ENCODE results near the gene CCT5. TPM values are rescaled to one million over a fixed set of nuclear protein-coding genes. Genes with fewer than 3 reads are reported as not detected.

The CCT5 gene
- total RNA-seq (ENCODE audit: insufficient read depth, low replicate concordance), result 146 TPM

- DNase-seq (ENCODE audit: low spot score), result peak; percentile 99
These were observed at the start of gene CCT5 for GRCh38 chr5:10249948-10250805. TSS of gene CCT5 (plus strand) at chr5:10250280. CDS start at chr5:10250341, 61 bp downstream.

DNA sequence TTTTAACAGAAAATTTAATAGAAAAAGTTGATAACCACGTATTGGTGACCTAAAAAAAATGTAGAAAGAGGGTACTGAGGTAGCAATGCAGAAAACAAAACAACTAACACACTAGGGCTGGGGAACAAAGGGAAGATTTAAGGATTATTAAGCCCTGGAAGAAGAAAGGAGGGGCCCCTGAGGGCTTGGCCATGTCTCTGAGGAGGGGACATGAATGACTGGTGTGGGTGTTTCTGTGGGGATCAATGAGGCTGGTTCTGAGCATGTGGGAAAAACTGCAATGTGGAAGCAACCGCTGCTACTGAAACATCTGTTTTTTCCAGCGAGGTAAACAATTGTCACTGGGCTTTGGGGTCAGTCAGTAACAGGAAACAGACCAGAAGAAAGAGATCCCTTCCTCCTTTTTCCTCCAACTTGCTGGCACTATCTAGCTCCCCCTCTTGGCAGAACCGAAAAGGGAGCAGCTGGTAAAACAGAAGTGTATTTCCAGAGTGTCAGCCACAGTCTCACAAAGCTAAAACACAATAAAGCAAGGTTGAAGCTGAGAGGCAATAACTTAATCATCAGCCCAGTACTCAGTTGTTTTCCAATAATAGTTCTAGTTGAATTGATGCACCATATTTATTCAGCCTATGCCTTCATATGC lies 48.7 kb upstream of the CCT5 start:
- DNase-seq (ENCODE audit: low spot score), result peak; percentile 7

DNA sequence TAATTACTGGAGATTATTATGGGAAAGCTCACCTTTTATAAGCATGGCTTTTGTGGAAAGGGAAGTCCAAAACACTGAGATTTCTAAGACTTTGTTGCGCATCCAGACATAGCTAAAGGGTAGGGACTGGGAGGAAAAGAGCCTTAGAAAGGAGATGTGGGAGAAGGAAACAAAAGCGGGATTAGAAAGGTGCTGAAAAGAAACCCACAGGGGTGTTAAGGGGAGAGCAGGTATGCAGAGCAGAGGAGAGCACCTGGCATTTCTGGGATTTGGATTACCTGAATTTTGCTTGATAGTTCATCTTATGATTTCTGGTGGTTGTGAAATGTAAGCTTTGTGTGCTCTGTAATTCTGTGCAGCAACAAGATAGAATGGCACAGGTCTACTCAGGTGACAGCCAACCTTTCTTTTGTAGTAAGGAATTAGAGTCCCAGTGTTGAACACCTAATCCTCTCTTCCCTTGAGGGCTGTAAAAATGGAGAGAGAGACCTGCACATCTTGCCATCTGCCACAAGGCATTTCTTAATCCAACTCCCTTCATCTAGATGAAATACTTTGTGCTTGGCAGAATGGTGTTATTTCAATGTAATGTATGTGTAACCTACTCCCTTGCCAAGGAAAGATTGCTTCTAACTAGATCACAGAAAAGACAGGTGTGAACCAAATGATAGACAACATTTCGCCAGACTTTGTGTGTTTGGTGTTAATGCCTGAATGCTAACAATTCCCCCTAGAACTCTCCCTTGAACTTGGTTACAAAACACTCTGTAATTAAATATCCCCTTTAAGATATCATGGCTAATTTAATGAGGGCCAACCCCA lies 47.8 kb upstream of the CCT5 start:
- no peak for DNase-seq (ENCODE audit: low spot score)

DNA sequence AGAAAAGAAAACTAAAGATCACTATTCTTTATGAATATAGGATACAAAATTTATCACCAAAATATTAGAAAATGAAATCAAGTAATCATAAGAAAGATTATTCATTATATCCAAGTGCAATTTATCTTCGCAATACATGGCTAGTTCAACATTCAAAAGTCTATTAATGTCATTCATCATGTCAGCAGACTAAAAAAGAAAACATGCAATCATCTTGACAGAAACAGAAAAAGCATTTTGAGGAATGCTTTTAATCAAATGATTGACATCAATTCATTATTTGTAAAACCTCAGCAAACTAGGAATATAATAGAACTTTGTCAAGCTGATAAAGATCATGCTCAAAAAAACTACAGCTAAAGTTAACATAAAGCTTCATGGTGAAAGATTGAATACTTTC lies 41.1 kb upstream of the CCT5 start:
- no peak for DNase-seq (ENCODE audit: low spot score)

- no peak for DNase-seq (ENCODE audit: low spot score)
These were observed 36.8 kb upstream of the CCT5 start for GRCh38 chr5:10213316-10213715.

DNA sequence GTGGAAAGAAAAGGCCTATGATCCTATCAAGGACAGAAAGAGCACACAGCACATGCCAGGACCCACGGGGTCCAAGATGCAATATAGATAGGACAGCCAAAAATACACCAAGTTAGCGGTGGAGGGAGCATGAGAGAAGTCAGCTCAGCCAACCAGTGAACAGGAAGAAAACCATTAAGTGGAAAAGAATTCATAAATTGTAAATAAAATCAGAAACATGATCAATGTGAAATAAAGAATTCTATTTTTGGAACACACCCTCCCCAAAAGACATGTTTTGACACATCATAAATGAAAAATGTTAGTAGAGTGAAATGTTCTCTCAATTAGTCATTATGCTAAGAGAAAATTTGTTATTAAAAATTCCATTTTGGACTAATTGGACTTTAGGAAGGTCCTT lies 36.0 kb upstream of the CCT5 start:
- no peak for DNase-seq (ENCODE audit: low spot score)

GRCh38 chr5:10215366-10215765 lies 34.7 kb upstream of the CCT5 start:
- DNase-seq (ENCODE audit: low spot score), result no peak

DNA sequence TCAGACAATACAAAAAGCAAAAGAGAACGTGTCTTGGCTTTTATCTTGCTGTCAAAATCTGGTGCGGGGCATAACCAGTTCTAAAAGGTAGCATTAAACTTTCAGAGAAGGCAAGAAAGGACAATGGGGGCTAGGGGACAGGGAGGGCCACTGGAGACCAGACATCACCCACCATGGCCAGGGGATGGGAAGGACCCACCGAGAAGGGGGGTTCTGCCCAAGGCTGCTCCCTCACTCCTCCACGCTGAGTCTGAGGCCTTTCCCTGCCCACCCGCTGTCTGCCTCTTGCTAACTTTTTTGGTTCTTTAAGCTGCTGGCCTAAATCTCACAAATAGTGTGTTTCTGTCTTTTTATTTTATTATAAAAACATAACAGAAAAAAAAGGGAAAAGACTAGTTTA lies 34.0 kb upstream of the CCT5 start:
- no peak for DNase-seq (ENCODE audit: low spot score)

DNA sequence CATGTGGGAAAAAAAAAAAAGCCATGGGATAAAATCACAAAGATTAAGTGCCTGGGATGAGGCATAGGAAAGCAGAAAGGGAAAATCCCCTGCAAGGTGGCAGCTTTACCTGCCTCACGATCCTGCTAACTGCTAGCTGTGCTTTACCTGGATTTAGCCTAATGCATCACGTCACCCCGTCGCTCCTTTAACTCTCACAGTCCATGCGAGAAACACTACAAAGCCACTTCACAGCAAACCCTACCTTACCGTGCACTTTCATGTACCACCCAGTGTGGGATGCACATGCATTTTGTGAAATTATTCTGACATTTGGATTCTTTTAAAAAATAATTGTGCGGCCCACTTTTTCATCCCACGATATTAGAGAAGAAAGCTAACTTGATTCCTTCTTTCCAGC lies 31.4 kb upstream of the CCT5 start:
- DNase-seq (ENCODE audit: low spot score), result no peak

GRCh38 chr5:10219068-10219467 lies 31.0 kb upstream of the CCT5 start:
- no peak for DNase-seq (ENCODE audit: low spot score)

DNA sequence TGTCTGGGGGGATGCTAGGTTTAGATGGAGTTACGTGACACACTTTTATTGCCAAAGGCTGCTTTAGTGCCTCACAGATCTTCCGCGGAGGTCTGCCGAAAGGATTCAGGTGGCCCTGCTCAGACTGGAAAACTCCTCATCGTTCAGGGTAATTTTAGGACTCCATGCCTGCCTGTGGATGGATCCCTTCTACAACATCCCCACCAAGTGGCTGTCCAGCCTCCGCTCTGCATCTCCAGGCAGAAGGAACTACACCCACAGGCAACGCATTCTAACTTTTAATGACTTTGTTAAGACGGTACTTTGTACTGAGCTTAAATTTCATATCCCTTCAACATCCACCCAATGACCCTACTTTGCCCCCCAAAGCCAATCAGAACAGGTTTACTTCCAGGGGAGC lies 29.8 kb upstream of the CCT5 start:
- peak; percentile 11 for DNase-seq (ENCODE audit: low spot score)

DNA sequence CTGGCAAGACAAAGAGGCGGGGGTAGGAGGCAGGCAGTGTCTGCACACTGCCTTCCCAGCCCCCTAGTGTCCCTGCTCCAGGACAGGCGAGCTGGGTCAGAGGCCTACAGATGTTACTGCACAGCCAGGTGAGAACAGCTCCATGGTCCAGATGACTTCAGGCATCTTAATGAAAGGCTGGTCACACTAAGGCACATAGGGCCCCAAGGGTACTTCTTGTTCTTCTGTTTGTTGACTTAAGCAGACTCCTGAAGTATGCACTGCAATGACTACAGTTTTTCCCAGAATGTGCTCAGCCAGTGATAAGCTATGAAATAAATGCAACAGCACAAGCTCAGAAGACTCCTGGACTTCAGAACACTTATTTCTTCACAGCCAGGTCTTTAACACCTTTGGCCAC lies 27.8 kb upstream of the CCT5 start:
- DNase-seq (ENCODE audit: low spot score), result peak; percentile 7

DNA sequence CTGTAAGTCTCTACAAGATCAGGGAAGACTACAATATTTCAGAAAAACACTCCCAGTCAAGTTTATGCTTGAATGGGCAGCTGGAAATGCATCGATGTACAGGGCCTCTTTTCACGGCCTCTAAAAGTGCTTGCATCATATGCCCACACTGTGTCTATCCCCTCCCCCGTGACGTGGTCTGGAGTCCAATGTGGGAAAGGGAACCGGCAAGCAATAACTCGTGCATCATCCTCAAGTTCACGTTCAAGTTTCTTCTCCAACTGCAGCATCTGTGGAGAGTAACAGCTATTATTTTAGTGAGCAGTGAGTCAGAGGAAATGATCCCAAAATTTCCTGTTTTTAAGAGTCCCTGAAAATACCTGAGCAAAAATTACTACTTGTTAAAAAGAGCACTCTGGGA lies 22.7 kb upstream of the CCT5 start:
- DNase-seq (ENCODE audit: low spot score), result no peak

- DNase-seq (ENCODE audit: low spot score), result no peak
These were observed 21.8 kb upstream of the CCT5 start for GRCh38 chr5:10228288-10228687.

GRCh38 chr5:10229306-10230048 lies 20.6 kb upstream of the CCT5 start:
- DNase-seq (ENCODE audit: low spot score), result no peak

- DNase-seq (ENCODE audit: low spot score), result no peak
These were observed 17.7 kb upstream of the CCT5 start for GRCh38 chr5:10232386-10232785.

GRCh38 chr5:10233011-10233410 lies 17.1 kb upstream of the CCT5 start:
- DNase-seq (ENCODE audit: low spot score), result no peak

GRCh38 chr5:10233505-10233904 lies 16.6 kb upstream of the CCT5 start:
- DNase-seq (ENCODE audit: low spot score), result peak; percentile 54

DNA sequence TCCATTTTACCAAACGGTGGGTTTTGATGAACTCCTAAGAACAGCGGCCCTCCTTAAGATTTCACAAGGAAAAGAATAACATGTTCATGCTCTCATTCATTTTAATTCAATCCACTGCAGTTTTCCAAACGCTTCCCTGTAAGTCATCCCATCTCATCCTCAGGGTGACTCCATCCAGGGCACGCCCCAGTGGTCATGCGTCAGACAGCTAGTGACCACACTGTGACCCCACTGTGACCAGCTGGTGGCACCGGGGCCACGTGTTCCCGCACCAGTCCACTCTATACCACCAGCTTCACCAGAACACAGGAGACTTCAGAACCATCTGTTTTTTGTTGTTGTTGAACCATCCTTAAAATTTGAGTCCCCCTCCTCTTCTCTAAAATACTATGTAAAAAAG lies 14.7 kb upstream of the CCT5 start:
- no peak for DNase-seq (ENCODE audit: low spot score)

DNA sequence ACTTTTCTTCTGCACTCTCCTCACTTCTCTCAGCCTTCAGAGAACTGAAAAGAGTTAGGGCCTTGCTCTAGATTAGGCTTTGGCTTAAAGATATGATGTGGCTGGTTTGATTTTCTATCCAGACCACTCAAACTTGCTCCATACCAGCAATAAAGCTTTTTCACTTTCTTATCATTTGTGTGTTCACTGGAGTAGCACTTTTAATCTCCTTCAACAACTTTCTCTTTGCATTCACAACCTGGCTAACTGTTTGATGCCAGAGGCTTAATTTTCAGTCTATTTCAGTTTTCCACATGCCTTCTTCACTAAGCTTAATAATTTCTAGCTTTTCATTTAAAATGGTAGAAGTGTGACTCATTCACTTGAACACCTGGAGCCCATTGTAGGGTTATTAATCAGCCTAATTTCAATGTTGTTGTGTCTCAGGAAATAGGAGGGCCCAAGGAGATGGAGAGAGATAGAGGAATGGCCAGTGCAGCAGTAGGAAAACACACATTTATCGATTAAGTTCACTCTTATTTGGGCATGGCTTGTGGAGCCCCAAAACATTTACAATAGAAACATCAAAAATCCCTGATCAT lies 6.3 kb upstream of the CCT5 start:
- DNase-seq (ENCODE audit: low spot score), result no peak

GRCh38 chr5:10244342-10244944 lies 5.6 kb upstream of the CCT5 start:
- DNase-seq (ENCODE audit: low spot score), result no peak

All from umbilical cord (tissue), 2 donors.